ENCODE data around the gene GATA3. TPM values are rescaled to one million over a fixed set of nuclear protein-coding genes. Genes with fewer than 3 reads are reported as not detected.
"Not testable (repeated sequence)": the region's sequence is repeated elsewhere in the genome, so short reads cannot be mapped to it uniquely, and the experiment has no call there.

The GATA3 gene
- total and polyA plus RNA-seq, 2 experiments from 2014 or later, result 2.4 to 15.4 TPM

GRCh38 chr10:8023321-8023720 lies 31.2 kb upstream of the GATA3 start:
- Histone ChIP-seq H3K79me2 (no peaks in the 10 kb centered on the region), H2AFZ (no peak overlapping the region), H3K27me3 (peaks cover 18% of the 10 kb centered on the region), H3K9me2 (replicated peaks; ENCODE audit: insufficient read depth) (no peaks in the 10 kb centered on the region), H3K4me2 (no peak overlapping the region), H3K36me3 (replicated peaks; ENCODE audit: insufficient read depth, low read depth) (no peaks in the 10 kb centered on the region), H4K20me1 (ENCODE audit: insufficient read depth, poor library complexity, severe bottlenecking) (no peaks in the 10 kb centered on the region), H3K4me3 (no peak overlapping the region), H3K9me3 (ENCODE audit: low read depth) (no peaks in the 10 kb centered on the region), H3K4me1 (ENCODE audit: insufficient read depth) (no peaks in the 10 kb centered on the region), H3K27ac (no peak overlapping the region)
- WGBS (ENCODE audit: low lambda C conversion rate, missing lambda C conversion rate), result 70% methylated on average over 4 of the region's 4 CpGs
- TF ChIP-seq CTCF (IDR thresholded peaks at IDR 0.05; ENCODE audit: poor library complexity) (no peak), EZH2phosphoT487 (IDR thresholded peaks at IDR 0.05; ENCODE audit: low read depth, severe bottlenecking, unreplicated experiment) (no peak), EZH2 (IDR thresholded peaks at IDR 0.05; ENCODE audit: borderline replicate concordance) (no peak)
- DNase-seq (ENCODE audit: low spot score), result no peak

- no peaks in the 10 kb centered on the region for H4K20me1 ChIP-seq (ENCODE audit: insufficient read depth, poor library complexity, severe bottlenecking)
- H3K9me3 ChIP-seq (ENCODE audit: low read depth), result no peaks in the 10 kb centered on the region
- H3K4me1 ChIP-seq (ENCODE audit: insufficient read depth), result no peaks in the 10 kb centered on the region
- H3K79me2 ChIP-seq, result no peaks in the 10 kb centered on the region
- H3K27me3 ChIP-seq, result peaks cover 18% of the 10 kb centered on the region
- no peaks in the 10 kb centered on the region for H3K36me3 ChIP-seq (replicated peaks; ENCODE audit: insufficient read depth, low read depth)
- TF ChIP-seq CTCF (IDR thresholded peaks at IDR 0.05; ENCODE audit: poor library complexity), result no peak
- no peak for TF ChIP-seq EZH2 (IDR thresholded peaks at IDR 0.05; ENCODE audit: borderline replicate concordance)
- TF ChIP-seq EZH2phosphoT487 (IDR thresholded peaks at IDR 0.05; ENCODE audit: low read depth, severe bottlenecking, unreplicated experiment), result no peak
- H3K9me2 ChIP-seq (replicated peaks; ENCODE audit: insufficient read depth), result no peaks in the 10 kb centered on the region
- no peak overlapping the region for H3K4me2 ChIP-seq
- H2AFZ ChIP-seq, result no peak overlapping the region
- 94% methylated on average over 2 of the region's 2 CpGs for WGBS (ENCODE audit: low lambda C conversion rate, missing lambda C conversion rate)
- no peak overlapping the region for H3K4me3 ChIP-seq
- DNase-seq (ENCODE audit: low spot score), result no peak
- H3K27ac ChIP-seq, result no peak overlapping the region
These were observed 30.6 kb upstream of the GATA3 start for GRCh38 chr10:8023851-8024250.

GRCh38 chr10:8026349-8027259 lies 27.9 kb upstream of the GATA3 start:
- no peaks in the 10 kb centered on the region for H3K79me2 ChIP-seq
- no peaks in the 10 kb centered on the region for H3K36me3 ChIP-seq (replicated peaks; ENCODE audit: insufficient read depth, low read depth)
- H3K4me3 ChIP-seq, result no peak overlapping the region
- H2AFZ ChIP-seq, result no peak overlapping the region
- WGBS (ENCODE audit: low lambda C conversion rate, missing lambda C conversion rate), result 41% methylated on average over 17 of the region's 17 CpGs
- no peak for DNase-seq (ENCODE audit: low spot score)
- H3K27me3 ChIP-seq, result peaks cover 28% of the 10 kb centered on the region
- no peaks in the 10 kb centered on the region for H3K4me1 ChIP-seq (ENCODE audit: insufficient read depth)
- peak overlapping the region; percentile 65 for H3K4me2 ChIP-seq
- no peaks in the 10 kb centered on the region for H4K20me1 ChIP-seq (ENCODE audit: insufficient read depth, poor library complexity, severe bottlenecking)
- no peak for TF ChIP-seq EZH2 (IDR thresholded peaks at IDR 0.05; ENCODE audit: borderline replicate concordance)
- TF ChIP-seq CTCF (IDR thresholded peaks at IDR 0.05; ENCODE audit: poor library complexity), result no peak
- H3K9me3 ChIP-seq (ENCODE audit: low read depth), result no peaks in the 10 kb centered on the region
- no peaks in the 10 kb centered on the region for H3K9me2 ChIP-seq (replicated peaks; ENCODE audit: insufficient read depth)
- H3K27ac ChIP-seq, result no peak overlapping the region

- H4K20me1 ChIP-seq (ENCODE audit: insufficient read depth, poor library complexity, severe bottlenecking); H3K79me2 ChIP-seq; H3K27ac ChIP-seq; H3K36me3 ChIP-seq (replicated peaks; ENCODE audit: insufficient read depth, low read depth); H3K4me3 ChIP-seq; H2AFZ ChIP-seq; H3K9me2 ChIP-seq (replicated peaks; ENCODE audit: insufficient read depth); H3K9me3 ChIP-seq (ENCODE audit: low read depth); H3K4me2 ChIP-seq; DNase-seq (ENCODE audit: low spot score): not testable (repeated sequence)
- WGBS (ENCODE audit: low lambda C conversion rate, missing lambda C conversion rate), result 92% methylated on average over 5 of the region's 5 CpGs
- Histone ChIP-seq H3K4me1 (ENCODE audit: insufficient read depth) (peaks cover 17% of the 10 kb centered on the region), H3K27me3 (peaks cover 65% of the 10 kb centered on the region)
These were observed 23.3 kb upstream of the GATA3 start for GRCh38 chr10:8031211-8031610.

Measured in hepatocyte (in vitro differentiated cells).